Hematopoietic multipotent progenitor cell treated with erythropoietin and hydrocortisone succinate and interleukin-3 and kit ligand, for 15 days (in vitro differentiated cells): ENCODE measurements around the gene DROSHA.

Source experiments
- DNase-seq: peaks from one replicate; pipeline ENCODE4 v3.0.0-alpha.2; 2015; ENCODE audit warnings: low spot score

Gene DROSHA

DNA sequence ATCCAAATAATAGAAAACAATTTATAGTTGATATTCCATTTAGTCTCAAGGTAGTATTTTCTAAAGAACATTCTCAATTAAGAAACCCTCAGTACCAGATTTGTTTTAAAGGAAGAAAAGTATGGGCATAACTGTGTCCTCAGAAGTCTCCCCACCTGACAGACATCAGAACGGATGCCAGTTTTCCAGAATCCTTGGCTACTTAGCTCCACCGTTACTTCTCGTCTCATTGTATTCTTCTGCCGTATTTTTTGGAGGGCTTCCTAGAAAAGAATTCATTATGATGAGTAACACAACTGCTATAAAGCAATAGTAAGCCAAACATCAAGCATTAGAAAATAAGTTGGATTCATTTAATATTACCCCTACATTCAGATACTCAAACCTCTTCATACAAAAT lies 67.8 kb downstream of the DROSHA start:
- DNase-seq = no peak

DNA sequence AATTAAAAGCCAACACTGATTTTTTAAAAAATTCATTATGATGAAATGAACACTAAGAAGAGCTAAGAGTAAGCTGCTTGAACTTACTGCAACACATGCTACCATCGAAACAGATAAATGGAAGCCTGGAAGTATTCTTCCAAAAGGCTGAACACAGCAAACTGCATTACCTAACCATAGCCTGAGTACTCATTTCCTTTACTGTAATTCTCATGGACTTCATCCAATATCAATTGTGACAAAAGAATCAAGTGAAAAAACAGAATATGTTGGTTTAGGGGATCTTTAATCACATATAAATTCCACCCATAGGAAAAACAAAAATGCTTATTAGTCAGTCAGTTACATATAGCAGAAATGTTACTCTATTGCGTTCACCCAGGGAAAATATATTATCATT lies 68.5 kb downstream of the DROSHA start:
- DNase-seq = no peak

DNA sequence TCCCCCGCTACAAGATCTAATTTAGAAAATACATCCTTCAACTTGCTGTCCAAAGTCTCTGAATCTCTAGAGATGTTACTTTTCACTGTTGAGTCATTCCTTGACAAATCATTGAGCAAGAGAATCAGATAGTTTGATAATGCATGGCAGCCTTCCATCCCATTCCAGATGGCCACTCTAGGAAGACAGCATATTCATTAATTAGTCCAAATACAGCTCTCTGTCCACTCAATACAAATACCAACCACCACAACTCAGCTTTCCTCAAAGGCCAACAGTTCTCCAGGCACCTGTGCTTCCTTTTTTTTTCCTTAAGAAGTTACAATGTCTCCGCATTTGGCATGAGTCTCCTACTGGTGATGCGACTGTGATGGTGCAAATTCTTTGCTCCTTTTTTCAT lies 72.3 kb downstream of the DROSHA start:
- DNase-seq = no peak

DNA sequence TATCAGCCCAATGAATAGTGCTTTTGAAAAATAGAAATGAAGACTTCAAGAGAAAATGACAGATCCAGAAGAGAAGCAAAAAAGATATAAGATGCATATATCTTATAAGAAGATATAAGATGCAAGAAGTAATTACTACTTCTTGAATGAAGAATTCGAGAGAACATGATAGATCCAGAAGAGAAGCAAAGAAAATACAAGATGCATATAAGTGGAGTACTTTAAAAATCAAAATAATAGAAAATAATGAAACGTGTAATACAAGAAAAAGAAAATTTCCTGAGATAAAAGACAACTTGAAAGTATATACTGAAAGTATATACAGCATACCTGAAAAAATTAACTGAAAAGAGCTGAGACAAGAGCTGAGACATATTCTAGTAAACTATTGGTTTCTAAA lies 76.7 kb downstream of the DROSHA start:
- DNase-seq = no peak

DNA sequence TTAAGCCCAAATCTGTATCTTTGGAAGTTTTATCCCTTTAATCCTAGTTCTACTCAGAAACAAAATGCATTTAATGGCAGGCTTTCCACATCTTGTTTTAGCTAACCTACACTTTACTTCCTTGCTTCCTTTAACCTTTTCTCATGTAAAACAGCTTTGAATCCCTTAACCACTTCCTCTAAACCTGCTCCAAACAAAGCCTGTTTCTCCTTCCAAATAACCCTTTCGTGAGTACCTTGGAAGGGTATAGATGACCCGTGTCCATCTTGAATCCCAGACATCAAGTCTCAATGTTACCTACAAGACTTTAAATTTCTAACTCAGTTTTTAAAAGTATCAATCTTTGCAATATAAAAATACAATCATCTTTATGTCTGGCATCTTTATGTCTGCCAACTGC lies 78.4 kb downstream of the DROSHA start:
- no peak for DNase-seq

DNA sequence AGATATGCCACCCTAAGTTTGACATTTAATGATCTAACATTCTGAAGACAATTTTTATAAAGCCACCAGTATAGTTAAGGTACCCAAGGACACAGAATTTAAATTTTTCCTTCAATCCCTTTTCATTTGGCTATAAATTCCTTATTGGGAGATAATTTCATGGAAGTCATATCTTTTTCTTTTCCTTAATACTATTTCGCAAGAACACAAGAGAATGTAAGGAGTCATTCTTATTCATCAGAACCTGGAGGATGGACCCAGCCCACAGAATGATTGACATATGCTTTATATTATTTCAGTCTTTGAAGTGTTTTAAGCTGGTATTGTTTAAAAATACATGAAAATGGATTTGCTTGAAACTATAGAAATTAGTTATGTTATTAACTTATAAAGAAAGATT lies 79.6 kb downstream of the DROSHA start:
- no peak for DNase-seq

DNA sequence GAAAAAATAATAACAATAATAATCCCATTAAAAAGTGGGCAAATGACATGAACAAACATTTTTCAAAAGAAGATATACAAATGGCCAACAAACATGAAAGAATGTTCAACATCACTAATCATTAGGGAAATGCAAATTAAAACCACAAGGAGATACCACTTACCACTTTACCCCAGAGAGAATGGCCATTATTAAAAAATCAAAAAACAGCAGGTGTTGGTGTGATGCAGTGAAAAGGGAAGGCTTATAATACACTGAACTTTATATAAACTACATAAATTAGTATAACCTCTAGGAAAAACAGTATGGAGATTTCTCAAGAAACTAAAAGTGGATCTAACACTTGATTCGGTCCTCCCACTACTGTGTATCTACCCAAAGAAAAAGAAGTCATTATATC lies 81.9 kb downstream of the DROSHA start:
- DNase-seq = no peak

DNA sequence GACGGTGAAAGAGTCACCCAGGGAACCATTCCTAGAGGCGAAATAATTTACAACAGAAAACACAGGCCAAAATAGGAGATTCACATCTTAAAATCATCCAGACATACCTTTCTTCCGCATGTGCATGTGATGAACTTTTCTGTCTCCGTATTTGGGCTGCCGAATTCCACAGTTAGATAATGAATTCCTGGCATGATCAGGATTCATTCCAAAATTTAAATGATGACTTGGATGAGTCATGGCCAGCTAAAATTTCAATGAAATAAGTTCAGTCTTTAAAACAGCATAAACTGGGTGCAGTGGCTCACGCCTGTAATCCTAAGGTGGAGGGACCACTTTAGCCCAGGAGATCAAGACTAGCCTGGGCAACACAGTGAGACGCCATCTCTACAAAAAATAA lies 82.7 kb downstream of the DROSHA start:
- DNase-seq = no peak

DNA sequence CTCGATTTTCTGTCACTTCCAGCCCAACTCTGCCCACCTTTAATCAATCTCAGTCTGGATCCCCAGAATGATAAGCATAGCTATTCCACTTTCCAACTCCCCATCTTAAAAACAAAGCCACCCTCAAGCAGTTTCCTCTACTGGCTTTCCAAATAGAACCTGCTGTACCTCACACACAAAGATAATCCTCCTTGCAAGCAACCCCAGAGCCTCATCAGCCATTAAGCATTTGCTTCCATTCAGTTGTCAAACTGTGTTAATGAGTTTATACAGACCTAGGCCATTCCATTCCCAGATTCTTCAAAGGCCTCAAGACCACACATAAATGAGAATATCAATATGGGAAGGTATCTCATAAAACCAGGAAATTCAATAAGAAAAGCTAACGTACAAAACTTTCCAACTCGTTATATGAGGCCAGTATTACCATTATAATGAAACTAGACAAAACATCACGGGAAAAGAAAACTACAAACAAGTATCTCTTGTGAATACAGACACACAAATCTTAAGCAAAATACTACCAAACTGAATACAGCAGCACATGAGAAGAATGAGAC lies 86.8 kb downstream of the DROSHA start:
- no peak for DNase-seq

DNA sequence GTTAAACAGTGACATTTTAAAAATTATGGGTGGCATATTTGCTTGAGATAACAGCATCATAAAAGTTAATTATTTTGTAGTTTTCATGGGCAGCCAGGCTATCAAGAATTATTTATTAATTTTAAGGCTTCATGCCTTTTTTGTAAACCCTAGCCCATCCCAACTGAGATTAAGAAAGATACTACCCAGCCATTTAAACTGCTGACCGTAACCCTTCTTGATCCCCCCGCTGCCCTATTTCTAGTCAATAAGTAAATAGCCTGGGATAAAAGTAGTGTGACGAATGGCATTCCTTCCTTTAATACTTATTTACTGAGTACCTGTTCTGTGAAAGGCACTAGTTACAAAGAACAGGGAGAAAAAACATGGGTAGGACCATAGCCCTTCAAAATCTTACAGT lies 88.3 kb downstream of the DROSHA start:
- DNase-seq = no peak

DNA sequence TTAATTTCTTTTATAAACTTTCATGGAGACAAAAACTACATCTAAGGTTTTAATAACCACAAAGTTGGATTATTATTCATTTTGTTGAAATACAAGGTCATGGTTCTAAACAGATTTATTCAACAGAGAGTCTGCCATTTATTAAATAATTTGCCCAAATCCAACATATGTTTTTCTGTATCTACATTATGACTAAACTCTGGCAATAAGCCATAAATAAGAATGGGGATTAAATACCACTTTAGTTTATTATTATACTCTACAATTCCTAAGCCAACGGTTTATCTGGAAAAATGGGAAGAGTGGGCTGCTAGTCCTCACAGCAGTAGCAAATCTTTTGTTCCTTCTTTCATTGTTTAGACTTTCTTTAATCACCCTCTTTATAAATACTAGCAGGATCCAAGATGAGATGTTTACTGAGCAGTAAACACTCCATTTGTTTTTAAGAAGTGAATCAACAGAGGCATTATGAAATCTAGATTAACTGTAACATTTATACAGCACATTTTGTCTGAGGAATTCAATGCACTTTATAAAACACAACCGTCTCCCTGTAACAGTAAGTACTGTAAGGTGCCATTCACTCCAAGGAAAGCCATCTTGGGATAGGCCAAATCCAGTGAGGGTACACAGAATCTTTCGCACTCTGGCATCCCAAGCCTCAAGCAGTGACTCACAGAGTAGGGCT lies 89.7 kb downstream of the DROSHA start:
- no peak for DNase-seq

DNA sequence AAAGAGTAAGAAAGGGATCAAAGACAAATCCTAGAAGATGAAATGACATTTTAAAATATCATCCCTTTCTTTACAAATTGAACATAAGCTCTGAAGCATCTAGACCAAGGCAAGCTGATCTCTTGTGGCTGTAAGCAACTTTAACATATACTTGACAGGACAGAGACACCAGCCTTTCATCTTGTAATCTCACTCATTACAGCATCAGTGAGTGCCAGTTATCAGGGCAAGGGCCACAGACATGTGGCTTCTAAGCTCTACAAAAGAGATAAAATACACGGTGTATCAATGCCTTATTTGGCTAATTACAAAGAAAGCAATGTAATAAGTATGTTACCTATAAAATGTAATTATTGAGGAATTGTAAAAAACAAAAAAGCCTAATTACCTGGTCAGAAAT lies 95.0 kb downstream of the DROSHA start:
- DNase-seq = peak; percentile 38

DNA sequence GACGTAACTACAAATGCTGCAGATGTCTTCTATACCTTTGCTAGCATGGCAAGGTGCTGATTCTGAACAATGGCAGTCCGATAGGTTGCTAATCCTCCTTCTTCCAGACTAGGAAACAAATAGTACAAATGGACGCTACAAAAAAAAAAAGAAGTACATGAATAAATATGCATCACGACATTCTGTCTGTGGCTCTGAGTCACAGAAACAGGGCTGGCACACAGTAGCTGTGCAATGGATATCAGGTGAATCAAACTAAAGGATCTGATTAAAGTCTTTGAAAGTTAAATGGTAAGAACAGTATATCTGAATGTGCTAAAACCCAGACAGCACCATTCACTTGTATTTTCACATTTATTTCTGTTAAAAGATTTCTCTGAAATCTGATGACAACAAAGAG lies 96.2 kb downstream of the DROSHA start:
- DNase-seq = no peak

DNA sequence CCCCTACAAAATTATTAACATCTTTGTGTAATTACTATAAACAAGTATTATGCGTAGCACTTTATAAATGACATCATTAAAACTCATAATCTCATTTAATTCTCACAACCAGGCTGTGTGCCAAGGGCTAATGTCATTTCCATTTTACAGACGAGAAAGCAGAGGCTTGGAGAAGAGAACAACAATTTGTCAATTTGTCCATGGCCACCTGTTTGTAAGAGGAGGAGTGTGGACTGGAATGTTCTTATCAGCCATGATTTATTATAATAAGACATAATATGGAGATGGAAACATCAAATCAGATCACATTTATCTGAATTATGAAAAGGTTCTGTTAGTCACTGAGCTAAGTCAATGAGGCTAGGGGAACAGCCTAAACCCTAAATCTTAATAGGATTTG lies 97.0 kb downstream of the DROSHA start:
- no peak for DNase-seq

DNA sequence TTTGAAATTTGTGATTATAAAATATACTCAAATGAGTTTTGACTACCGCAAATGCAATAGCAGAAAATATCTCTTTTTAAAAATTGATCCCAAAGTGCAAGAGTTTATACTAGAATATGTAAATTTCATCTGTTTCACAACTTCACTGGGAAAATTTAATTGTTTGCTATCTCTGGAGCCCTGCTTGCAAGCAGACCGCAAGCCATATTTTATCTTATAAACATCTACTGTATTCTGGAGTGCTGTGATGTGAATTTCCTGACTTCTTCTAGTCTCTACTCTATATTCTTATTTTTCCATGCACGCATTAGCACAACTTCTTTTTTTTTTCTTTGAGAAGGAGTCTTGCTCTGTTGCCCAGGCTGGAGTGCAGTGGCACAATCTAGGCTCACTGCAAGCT lies 98.7 kb downstream of the DROSHA start:
- DNase-seq = no peak

DNA sequence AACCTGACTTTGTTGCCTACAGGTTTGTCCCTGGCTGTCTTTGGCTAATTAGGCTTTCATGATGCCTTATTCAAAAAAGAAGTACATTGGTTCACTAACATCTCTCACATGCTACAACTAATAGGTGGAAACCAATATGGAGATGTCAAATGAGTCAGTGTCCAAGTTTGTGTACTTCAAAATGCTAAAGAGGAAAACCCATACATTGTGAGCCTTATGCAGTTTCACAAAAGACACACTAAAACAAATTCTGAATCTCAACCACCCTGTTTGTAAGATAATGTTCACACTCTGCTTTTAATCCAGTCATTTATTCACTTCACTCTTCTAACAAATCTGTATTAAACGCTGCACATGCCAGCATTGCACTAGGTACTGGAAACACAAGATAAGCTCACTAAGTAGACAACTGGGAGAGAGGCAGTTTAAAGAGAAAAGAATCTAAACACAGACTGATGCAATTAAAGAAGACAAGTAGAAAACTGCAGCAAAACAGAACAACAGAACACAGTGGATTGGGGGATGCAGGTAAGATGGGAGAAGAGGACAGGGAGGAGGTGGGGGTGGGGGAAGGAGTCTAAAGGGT lies 104.1 kb downstream of the DROSHA start:
- DNase-seq = no peak

DNA sequence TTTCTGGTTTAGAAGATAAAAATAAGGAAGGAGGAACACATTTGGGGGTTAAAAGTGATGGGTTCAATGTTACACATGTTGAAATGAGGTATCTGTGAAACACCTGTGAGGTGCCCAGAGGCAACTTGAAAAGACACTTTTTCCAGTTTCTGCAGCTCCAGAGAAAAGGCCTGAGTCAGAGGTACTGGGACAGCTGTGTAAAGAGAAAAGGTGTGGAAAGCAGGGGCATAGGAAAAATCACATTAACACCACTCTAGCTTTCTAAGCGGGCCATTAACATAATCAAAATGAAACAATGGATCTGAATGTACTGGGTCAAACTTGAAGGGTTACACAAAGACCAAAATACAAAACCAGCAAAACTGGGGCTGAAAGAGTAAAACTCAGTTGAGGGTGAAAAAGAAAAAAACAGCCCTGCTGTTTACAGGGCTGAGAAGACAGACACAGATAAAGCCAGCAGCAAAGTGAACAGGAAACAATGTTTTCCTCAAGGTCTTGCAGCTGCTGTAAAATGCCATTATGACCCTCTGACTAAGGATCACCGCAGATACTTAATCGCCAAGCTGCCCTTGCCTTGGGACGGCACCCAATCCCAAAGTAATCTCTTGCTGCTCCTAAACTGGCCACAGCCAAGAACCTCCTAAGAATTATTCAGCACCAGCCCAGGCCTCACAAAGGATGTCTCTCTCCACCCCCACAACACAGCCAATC lies 104.7 kb downstream of the DROSHA start:
- DNase-seq = no peak

DNA sequence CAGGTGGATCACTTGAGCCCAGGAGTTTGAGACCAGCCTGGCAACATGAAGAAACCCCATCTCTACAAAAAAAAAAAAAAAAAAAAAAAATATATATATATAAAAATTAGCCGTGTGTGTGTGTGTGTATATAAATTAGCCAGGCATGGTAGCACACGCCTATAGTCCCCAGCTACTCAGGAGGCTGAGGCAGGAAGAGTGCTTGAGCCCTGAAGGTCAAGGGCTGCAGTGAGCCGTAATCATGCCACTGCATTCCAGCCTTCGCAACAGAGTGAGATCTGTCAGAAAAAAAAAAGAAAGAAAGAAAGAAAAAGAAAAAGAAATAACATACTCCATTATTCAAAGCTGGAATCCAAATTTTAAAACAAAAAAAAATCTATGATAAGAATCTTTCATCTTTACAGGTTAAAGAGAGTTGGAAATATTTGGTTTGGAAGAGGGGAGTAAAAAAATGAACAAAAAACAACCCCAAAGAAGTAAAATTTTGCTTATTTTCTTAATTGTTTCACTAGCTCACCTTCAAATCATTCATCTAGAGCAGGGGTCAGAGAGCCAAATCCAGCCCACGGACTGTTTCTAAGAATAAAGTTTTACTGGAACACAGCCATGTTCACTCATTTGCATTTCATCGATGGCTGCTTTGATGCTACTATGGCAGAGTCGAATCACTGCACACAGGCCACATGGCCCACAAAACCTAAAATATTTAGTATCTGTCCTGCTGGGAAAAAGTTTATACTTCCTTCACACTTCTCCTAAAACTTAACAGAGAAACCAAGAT lies 109.9 kb downstream of the DROSHA start:
- DNase-seq = no peak

DNA sequence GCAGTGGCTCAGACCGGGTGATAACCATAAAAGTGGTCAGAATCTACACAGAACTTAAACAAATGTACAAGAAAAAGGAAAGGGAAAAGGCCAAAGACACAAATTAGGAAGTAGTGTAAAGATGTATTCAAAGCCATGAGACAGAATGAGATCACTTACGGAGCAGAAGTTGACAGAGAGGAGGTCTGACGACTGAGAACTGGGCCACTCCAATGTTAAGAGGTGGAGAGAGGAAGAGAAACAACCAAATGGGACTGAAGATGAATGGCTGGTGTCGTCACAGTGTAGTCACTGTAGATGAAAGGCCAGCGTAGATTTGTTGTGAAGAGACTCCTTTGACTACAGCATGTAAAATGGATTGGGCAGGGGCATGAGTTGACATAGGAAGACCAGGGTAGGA lies 114.4 kb downstream of the DROSHA start:
- DNase-seq = no peak

DNA sequence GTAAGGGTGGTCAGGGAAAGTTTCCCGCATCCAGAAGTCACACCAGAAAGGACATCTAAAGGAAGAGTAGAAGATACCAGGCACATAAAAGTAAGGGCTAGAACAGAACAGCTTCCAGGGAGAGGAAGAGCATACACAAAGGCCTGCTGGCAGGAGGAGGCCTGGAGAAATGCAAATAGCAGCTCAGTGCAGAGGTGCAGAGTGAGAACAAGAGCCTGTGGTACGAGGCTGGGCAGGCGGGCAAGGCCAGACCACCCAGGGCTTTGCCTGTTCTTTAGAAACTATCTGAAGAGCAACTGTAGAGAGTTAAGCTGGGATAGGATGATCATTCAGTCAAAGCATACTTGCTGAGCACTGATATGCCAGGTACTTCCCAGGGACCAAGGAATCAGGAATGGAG lies 115.3 kb downstream of the DROSHA start:
- DNase-seq = no peak

DNA sequence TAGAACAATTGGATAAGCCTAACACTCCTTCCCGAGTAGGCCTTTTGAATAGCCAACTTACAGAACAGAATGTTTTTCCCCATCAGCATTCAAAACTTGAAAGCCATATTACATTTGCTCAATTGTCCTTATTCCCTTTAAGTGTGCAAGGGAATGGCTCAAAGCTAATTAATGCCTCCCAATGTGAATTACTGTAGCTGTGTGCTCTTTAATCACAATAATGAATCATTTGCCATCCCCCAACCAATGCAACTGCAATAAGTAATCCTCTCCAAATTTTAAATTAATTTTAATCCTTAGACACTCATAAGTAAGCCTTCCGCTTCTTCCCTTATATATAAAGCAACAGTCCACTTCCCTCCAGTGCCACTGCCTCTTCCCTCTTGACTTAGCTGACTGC lies 115.9 kb downstream of the DROSHA start:
- DNase-seq = no peak
